Stimulated activated naive CD8-positive, alpha-beta T cell treated with anti-CD3 and anti-CD28 coated beads, Interleukin-15, Interleukin-2, amounts not matched to agents 100 ng/mL and 50 ng/mL, for 24 hours (primary cell): Measurements from ENCODE around the gene PMCH.
"Not testable (repeated sequence)": the region's sequence is repeated elsewhere in the genome, so short reads cannot be mapped to it uniquely, and the experiment has no call there.

Experiments used
- H3K27ac Mint-ChIP-seq: one replicate; pipeline ENCODE4 v1.8.0; 2021; ENCODE audit warnings: mild to moderate bottlenecking, mixed read lengths
- H3K27me3 Mint-ChIP-seq: one replicate; pipeline ENCODE4 v1.8.0; 2021; ENCODE audit warnings: mixed read lengths
- H3K36me3 Mint-ChIP-seq: one replicate; pipeline ENCODE4 v1.8.0; 2021; ENCODE audit warnings: low read depth, mixed read lengths
- H3K4me1 Mint-ChIP-seq: one replicate; pipeline ENCODE4 v1.8.0; 2021; ENCODE audit warnings: low read depth, mixed read lengths
- H3K4me3 Mint-ChIP-seq: one replicate; pipeline ENCODE4 v1.8.0; 2021; ENCODE audit warnings: mild to moderate bottlenecking, mixed read lengths
- H3K9me3 Mint-ChIP-seq: one replicate; pipeline ENCODE4 v1.8.0; 2021; ENCODE audit warnings: mixed read lengths

PMCH gene

DNA sequence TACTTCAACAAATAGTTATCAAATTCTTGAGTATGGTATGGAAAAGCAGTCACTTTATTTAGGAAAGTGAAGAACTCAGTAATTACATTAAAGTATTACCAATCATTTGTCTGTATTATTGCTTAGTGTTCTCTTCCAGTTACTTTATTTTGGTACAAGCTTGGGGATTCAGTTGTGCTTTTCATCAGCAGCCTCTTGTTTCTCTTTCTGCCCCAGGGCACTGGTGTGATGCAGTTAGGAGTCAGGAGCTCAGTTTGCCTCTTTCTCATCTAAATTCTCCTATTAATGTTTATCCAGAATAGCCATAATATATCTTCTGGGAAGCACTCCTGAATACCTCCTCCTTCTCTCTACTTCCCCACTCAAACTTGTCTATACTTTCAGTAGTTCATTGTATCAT is 25.7 kb downstream of the PMCH start:
- H3K36me3 Mint-ChIP-seq = peaks cover 12% of the 10 kb centered on the region
- no peaks in the 10 kb centered on the region for H3K9me3 Mint-ChIP-seq
- H3K27ac Mint-ChIP-seq = no peak overlapping the region
- no peak overlapping the region for H3K4me3 Mint-ChIP-seq
- H3K4me1 Mint-ChIP-seq = peaks cover 17% of the 10 kb centered on the region
- no peaks in the 10 kb centered on the region for H3K27me3 Mint-ChIP-seq

DNA sequence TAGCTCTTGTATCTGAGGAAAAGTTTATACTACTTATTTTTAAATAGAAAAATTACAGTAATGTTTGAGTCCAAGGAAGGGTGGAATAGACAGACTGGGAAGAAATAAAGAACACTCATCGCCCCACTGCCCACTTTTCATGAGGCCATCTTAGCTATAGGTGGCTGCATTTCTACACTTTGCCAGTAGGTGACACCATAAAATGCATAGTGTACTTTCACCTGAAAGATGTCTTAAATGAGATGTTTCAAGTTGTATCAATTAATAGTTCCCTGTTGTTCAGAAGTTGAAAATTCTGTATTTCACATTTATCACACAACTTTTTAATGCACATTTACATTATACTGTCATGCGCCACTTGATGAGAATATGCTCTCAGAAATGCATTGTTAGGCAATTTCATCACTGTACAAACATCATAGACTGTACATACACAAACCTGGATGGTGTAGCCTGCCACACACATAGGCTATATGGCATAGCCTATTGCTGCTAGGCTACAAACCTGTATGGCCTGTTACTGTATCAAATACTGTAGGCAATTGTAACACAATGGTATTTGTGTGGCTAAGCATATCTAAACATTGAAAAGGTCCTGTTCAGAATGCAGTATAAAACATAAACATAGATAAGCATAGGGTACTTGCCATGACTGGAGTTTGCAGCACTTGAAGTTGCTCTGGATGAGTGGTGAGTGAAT is 27.6 kb downstream of the PMCH start:
- no peak overlapping the region for H3K4me3 Mint-ChIP-seq
- no peak overlapping the region for H3K27ac Mint-ChIP-seq

GRCh38 chr12:102167821-102168604 is 29.6 kb downstream of the PMCH start:
- Mint-ChIP-seq H3K4me1 (peaks cover 17% of the 10 kb centered on the region), H3K27me3 (no peaks in the 10 kb centered on the region), H3K9me3 (no peaks in the 10 kb centered on the region), H3K4me3 (no peak overlapping the region), H3K27ac (no peak overlapping the region), H3K36me3 (peaks cover 21% of the 10 kb centered on the region)

More for the DNA sequence above, 27.6 kb downstream of the PMCH start:
- peaks cover 17% of the 10 kb centered on the region for H3K4me1 Mint-ChIP-seq
- H3K9me3 Mint-ChIP-seq = no peaks in the 10 kb centered on the region
- H3K27me3 Mint-ChIP-seq = no peaks in the 10 kb centered on the region
- H3K36me3 Mint-ChIP-seq = peaks cover 12% of the 10 kb centered on the region

DNA sequence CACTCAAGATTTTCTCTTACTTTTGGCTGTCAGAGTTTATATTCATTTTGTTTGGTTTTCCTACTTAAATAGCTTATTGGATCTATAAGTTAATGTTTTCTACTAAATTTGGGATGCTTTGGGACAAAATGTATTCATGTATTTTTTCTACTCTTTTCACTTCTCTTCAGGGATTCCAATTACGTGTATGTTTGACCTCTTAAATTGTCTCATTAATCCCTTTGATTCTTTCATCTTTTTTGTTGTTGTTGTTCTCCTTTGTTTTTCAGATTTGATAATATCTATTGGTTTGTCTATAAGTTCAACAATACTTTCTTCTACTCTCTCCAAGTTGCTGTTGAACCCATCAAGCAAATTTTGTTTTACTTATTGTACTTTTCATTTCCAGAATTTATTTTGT is 34.2 kb downstream of the PMCH start:
- no peaks in the 10 kb centered on the region for H3K27me3 Mint-ChIP-seq
- no peaks in the 10 kb centered on the region for H3K9me3 Mint-ChIP-seq
- H3K36me3 Mint-ChIP-seq = peaks cover 9% of the 10 kb centered on the region
- H3K4me3 Mint-ChIP-seq = no peak overlapping the region
- no peak overlapping the region for H3K27ac Mint-ChIP-seq
- H3K4me1 Mint-ChIP-seq = peaks cover 11% of the 10 kb centered on the region

- not testable (repeated sequence) for H3K4me3 Mint-ChIP-seq, H3K27me3 Mint-ChIP-seq, H3K4me1 Mint-ChIP-seq, H3K9me3 Mint-ChIP-seq, H3K36me3 Mint-ChIP-seq, H3K27ac Mint-ChIP-seq
Observed at GRCh38 chr12:102155206-102155605, 42.4 kb downstream of the PMCH start.

GRCh38 chr12:102147062-102147587 is 50.5 kb downstream of the PMCH start:
- H3K27me3 Mint-ChIP-seq, H3K4me1 Mint-ChIP-seq, H3K27ac Mint-ChIP-seq, H3K4me3 Mint-ChIP-seq, H3K9me3 Mint-ChIP-seq: not testable (repeated sequence)
- H3K36me3 Mint-ChIP-seq = peaks cover 20% of the 10 kb centered on the region
